H1 (cell line): ENCODE measurements around the gene CPT2. TPM values are rescaled to one million over a fixed set of nuclear protein-coding genes. Genes with fewer than 3 reads are reported as not detected.

Experiments used
- CTCF ChIA-PET: fragments of 300-600 bp; sonication (Branson Sonifier 250); formaldehyde crosslinking; loops from one replicate; lab custom pipeline; 2021; ENCODE audit not compliant: partially characterized antibody; lab: Charles Lee
- POLR2A ChIA-PET: fragments of 300-600 bp; sonication (Branson Sonifier 250); formaldehyde crosslinking; loops from one replicate; lab custom pipeline; 2021; ENCODE audit warnings: inconsistent platforms; ENCODE audit not compliant: partially characterized antibody; lab: Charles Lee
- DNase-seq, 2 experiments: peaks; one replicate each; pipeline versions ENCODE4 v3.0.0 to v3.0.0-alpha.2; 2010 to 2022; ENCODE audit warnings: low spot score in 2 of 2, low read depth in 1 of 2, mixed read lengths in 1 of 2
- FAIRE-seq: peaks from 2 replicates; lab custom pipeline; 2011; peaks lifted over from hg19 to GRCh38; lab: Jason Lieb, UNC
- H2AFZ ChIP-seq: 2 replicates; pipeline ENCODE4 v1.8.1; 2012; ENCODE audit warnings: low read length, inconsistent platforms
- H2AK5ac ChIP-seq: 2 replicates; pipeline ENCODE4 v1.6.1; 2013; ENCODE audit warnings: low read depth, low read length
- H2BK120ac ChIP-seq: replicated peaks from 2 replicates; pipeline ENCODE3; 2013; ENCODE audit warnings: low read depth, low read length, inconsistent platforms
- H2BK12ac ChIP-seq: 2 replicates; pipeline ENCODE4 v1.6.1; 2013; ENCODE audit warnings: low read depth, low read length
- H2BK15ac ChIP-seq: 2 replicates; pipeline ENCODE4 v1.6.1; 2013; ENCODE audit warnings: low read length
- H2BK20ac ChIP-seq: 2 replicates; pipeline ENCODE4 v1.6.1; 2013; ENCODE audit warnings: low read length
- H2BK5ac ChIP-seq: 2 replicates; pipeline ENCODE4 v1.6.1; 2013; ENCODE audit warnings: low read depth, low read length
- H3K14ac ChIP-seq: 2 replicates; pipeline ENCODE4 v1.6.1; 2013; ENCODE audit warnings: inconsistent platforms; ENCODE audit not compliant: insufficient read length
- H3K18ac ChIP-seq: 2 replicates; pipeline ENCODE4 v1.6.1; 2013; ENCODE audit warnings: low read length; ENCODE audit errors: extremely low read depth
- H3K23ac ChIP-seq: 2 replicates; pipeline ENCODE4 v1.6.1; 2013; ENCODE audit warnings: inconsistent platforms; ENCODE audit not compliant: insufficient read length
- H3K23me2 ChIP-seq: 2 replicates; pipeline ENCODE4 v1.6.1; 2013; ENCODE audit warnings: low read depth, low read length
- H3K27ac ChIP-seq: 2 replicates; pipeline ENCODE4 v1.6.1; 2011; ENCODE audit warnings: low read depth, low read length, inconsistent platforms
- H3K27me3 ChIP-seq, 4 experiments: replicated peaks in 1 of 4; 1 replicate in 1 of 4; 2 replicates in 3 of 4; pipeline versions ENCODE4 v1.6.1 to v1.8.1; 2011 to 2013; ENCODE audit warnings: low read length in 3 of 4, mild to moderate bottlenecking in 3 of 4, inconsistent platforms in 2 of 4, mixed read lengths in 2 of 4, moderate library complexity in 1 of 4; ENCODE audit not compliant: control insufficient read depth in 3 of 4, insufficient read depth in 3 of 4; ENCODE audit errors: extremely low read depth in 1 of 4
- H3K36me3 ChIP-seq, 4 experiments: 2 replicates each; pipeline versions ENCODE4 v1.6.1 to v1.8.1; 2011 to 2013; ENCODE audit warnings: mild to moderate bottlenecking in 4 of 4, low read length in 3 of 4, moderate library complexity in 2 of 4, control low read depth in 1 of 4, inconsistent platforms in 1 of 4; ENCODE audit not compliant: insufficient read depth in 4 of 4, control insufficient read depth in 2 of 4
- H3K4ac ChIP-seq: replicated peaks from 2 replicates; pipeline ENCODE3; 2013; ENCODE audit warnings: low read length, low read depth, mixed read lengths, inconsistent platforms; ENCODE audit not compliant: insufficient read length
- H3K4me1 ChIP-seq, 4 experiments: replicated peaks in 1 of 4; 1 replicate in 1 of 4; 2 replicates in 3 of 4; pipeline versions ENCODE4 v1.6.1 to v1.8.1; 2011 to 2013; ENCODE audit warnings: low read length in 3 of 4, inconsistent platforms in 2 of 4, mixed read lengths in 1 of 4; ENCODE audit not compliant: insufficient read depth in 4 of 4, control insufficient read depth in 3 of 4
- H3K4me2 ChIP-seq, 2 experiments: 2 replicates each; pipeline versions ENCODE4 v1.6.1 to v1.8.1; 2011 to 2013; ENCODE audit warnings: low read depth in 2 of 2, low read length in 2 of 2, control low read depth in 1 of 2, inconsistent platforms in 1 of 2, mild to moderate bottlenecking in 1 of 2; ENCODE audit not compliant: insufficient read depth in 1 of 2
- H3K4me3 ChIP-seq, 4 experiments: fragments of 200-600, 300-600 bp in 1 of 4; sonication (generic), shearing (Covaris generic), sonication (Bioruptor Twin) in 1 of 4; 2 replicates each; pipeline versions ENCODE4 v1.5.1 to v1.8.1; 2011 to 2016; ENCODE audit warnings: low read length in 4 of 4, low read depth in 3 of 4, control low read depth in 2 of 4, inconsistent platforms in 2 of 4, mild to moderate bottlenecking in 2 of 4, mixed read lengths in 1 of 4, moderate library complexity in 1 of 4; ENCODE audit not compliant: insufficient read depth in 2 of 4; ENCODE audit errors: extremely low read depth in 1 of 4
- H3K56ac ChIP-seq: replicated peaks from 2 replicates; pipeline ENCODE3; 2013; ENCODE audit warnings: low read depth, mild to moderate bottlenecking, mixed read lengths, low read length, inconsistent platforms; ENCODE audit not compliant: insufficient read length
- H3K79me1 ChIP-seq: 2 replicates; pipeline ENCODE4 v1.6.1; 2013; ENCODE audit warnings: low read depth, low read length, control low read depth
- H3K79me2 ChIP-seq, 2 experiments: 2 replicates each; pipeline versions ENCODE4 v1.6.1 to v1.8.1; 2012 to 2013; ENCODE audit warnings: low read length in 2 of 2, mild to moderate bottlenecking in 2 of 2, inconsistent platforms in 1 of 2; ENCODE audit not compliant: insufficient read depth in 2 of 2, control insufficient read depth in 1 of 2
- H3K9ac ChIP-seq, 4 experiments: replicated peaks in 1 of 4; 1 replicate in 1 of 4; 2 replicates in 3 of 4; pipeline versions ENCODE4 v1.6.1 to v1.8.1; 2011 to 2013; ENCODE audit warnings: low read depth in 3 of 4, low read length in 3 of 4, control low read depth in 2 of 4, mild to moderate bottlenecking in 2 of 4, moderate library complexity in 2 of 4, inconsistent platforms in 1 of 4; ENCODE audit errors: extremely low read depth in 1 of 4
- H3K9me3 ChIP-seq, 2 experiments: 2 replicates each; pipeline versions ENCODE4 v1.6.1 to v1.8.1; 2012 to 2013; ENCODE audit warnings: mild to moderate bottlenecking in 2 of 2, moderate library complexity in 2 of 2, control low read depth in 1 of 2, inconsistent platforms in 1 of 2, low read depth in 1 of 2, low read length in 1 of 2, mixed read lengths in 1 of 2; ENCODE audit not compliant: insufficient read depth in 2 of 2
- H4K20me1 ChIP-seq, 2 experiments: replicated peaks in 1 of 2; 2 replicates each; pipeline versions ENCODE3 to v1.8.1; 2011 to 2013; ENCODE audit warnings: inconsistent platforms in 2 of 2, low read length in 2 of 2, mild to moderate bottlenecking in 1 of 2; ENCODE audit not compliant: insufficient read depth in 2 of 2, control insufficient read depth in 1 of 2
- H4K5ac ChIP-seq: 2 replicates; pipeline ENCODE4 v1.6.1; 2013; ENCODE audit warnings: low read length, low read depth, mixed read lengths, inconsistent platforms; ENCODE audit not compliant: insufficient read length
- H4K8ac ChIP-seq: 2 replicates; pipeline ENCODE4 v1.8.0; 2013; ENCODE audit warnings: mild to moderate bottlenecking, moderate library complexity, low read length, inconsistent platforms; ENCODE audit not compliant: insufficient read depth; ENCODE audit errors: extremely low read depth
- H4K91ac ChIP-seq: replicated peaks from 2 replicates; pipeline ENCODE3; 2013; ENCODE audit warnings: low read length, mixed read lengths, inconsistent platforms; ENCODE audit not compliant: insufficient read length
- EGR1 ChIP-seq: IDR thresholded peaks from 2 replicates; pipeline ENCODE4 v1.6.1; 2011; ENCODE audit warnings: low read depth, low read length, borderline replicate concordance
- GABPA ChIP-seq: IDR thresholded peaks from 2 replicates; pipeline ENCODE4 v1.6.1; 2011; ENCODE audit warnings: mild to moderate bottlenecking, low read length, moderate library complexity, borderline replicate concordance; ENCODE audit not compliant: insufficient read depth
- GTF2F1 ChIP-seq: IDR thresholded peaks from 2 replicates; pipeline ENCODE4 v1.6.1; 2012; ENCODE audit warnings: low read depth, low read length, improper control_type of control experiment, borderline replicate concordance
- JUND ChIP-seq: IDR thresholded peaks from 2 replicates; pipeline ENCODE4 v1.6.1; 2011; ENCODE audit warnings: mild to moderate bottlenecking, improper control_type of control experiment, low read length
- NRF1 ChIP-seq: IDR thresholded peaks from 2 replicates; pipeline ENCODE4 v1.6.1; 2011; ENCODE audit warnings: mild to moderate bottlenecking, low read depth, low read length, improper control_type of control experiment
- SIN3A ChIP-seq, 2 experiments: IDR thresholded peaks in 1 of 2; conservative IDR thresholded peaks in 1 of 2; 2 replicates each; pipeline ENCODE4 v1.6.1; 2011 to 2012; ENCODE audit warnings: low read length in 2 of 2, improper control_type of control experiment in 1 of 2, low read depth in 1 of 2, mild to moderate bottlenecking in 1 of 2
- SIX5 ChIP-seq: IDR thresholded peaks from 2 replicates; pipeline ENCODE4 v1.6.1; 2011; ENCODE audit warnings: mild to moderate bottlenecking, low read depth, low read length
- SP2 ChIP-seq: IDR thresholded peaks from 2 replicates; pipeline ENCODE4 v1.6.1; 2012; ENCODE audit warnings: mild to moderate bottlenecking, low read length, inconsistent platforms
- TCF12 ChIP-seq: IDR thresholded peaks from 2 replicates; pipeline ENCODE4 v1.6.1; 2011; ENCODE audit warnings: low read depth, mild to moderate bottlenecking, low read length
- WGBS, 2 experiments: shearing (Covaris generic) in 1 of 2; methylation state at CpG; one replicate each; pipeline versions ENCODE4 v1.1.6 to v1.1.7; 2013 to 2015; ENCODE audit warnings: low lambda C conversion rate in 2 of 2, mixed read lengths in 2 of 2, inconsistent platforms in 1 of 2, low coverage in 1 of 2, missing lambda C conversion rate in 1 of 2; ENCODE audit not compliant: insufficient replicate concordance in 2 of 2, insufficient coverage in 1 of 2, insufficient read length in 1 of 2; ENCODE audit errors: extremely low coverage in 1 of 2, missing lambda C conversion rate in 1 of 2; 5-methylcytosine and 5-hydroxymethylcytosine counted together
- polyA plus RNA-seq, 7 experiments: library from polyadenylated mRNA; depleted of rRNA in 3 of 7; stranded (reverse) in 5 of 7; unstranded in 2 of 7; fragments of >200 nt in 5 of 7; fragments of 200-250 nt in 2 of 7; gene quantifications; 1 replicate in 5 of 7; 2 replicates in 1 of 7; 4 replicates in 1 of 7; pipeline versions ENCODE4 v1.2.1 to v1.2.3, GENCODE V29; 2011 to 2013; ENCODE audit warnings: missing spikeins in 2 of 7, mixed read lengths in 2 of 7
- total RNA-seq: library from RNA; stranded (reverse); fragmentation: NEBNext Ultra II Directional; extraction: Animal tissue kit (Norgen Biotek cat#: 25700); gene quantifications from 2 replicates; pipeline ENCODE4 v1.2.1, GENCODE V29; 2021
- TF ChIP-seq, protein P1 (sequence below): IDR thresholded peaks from 2 replicates; pipeline ENCODE4 v1.6.1; 2011; ENCODE audit warnings: low read length, improper control_type of control experiment

Gene CPT2
- total and polyA plus RNA-seq, 2 of the 8 experiments (the other 6 are each of a cell fraction or from before 2014, with no cell fraction given): 23.9 to 25.5 TPM

DNA sequence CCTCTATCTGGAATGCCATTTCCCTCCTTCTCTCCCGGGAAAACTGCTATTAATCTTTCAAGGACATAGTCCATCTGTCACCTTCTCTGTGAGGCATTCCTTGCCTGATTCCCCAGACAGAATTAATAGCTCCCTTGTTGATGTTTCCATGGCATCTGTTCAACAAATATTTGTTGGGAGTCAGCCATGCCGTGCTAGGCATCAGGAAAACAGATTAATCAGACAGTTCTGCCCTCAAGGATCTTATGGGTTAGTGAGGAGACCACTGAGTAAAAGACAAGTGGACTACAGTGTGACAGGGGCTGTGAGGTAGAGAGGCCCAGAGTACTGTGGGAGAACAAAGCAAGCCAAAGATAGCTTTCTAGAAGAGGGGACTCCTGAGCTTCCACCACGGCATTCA is 53.1 kb downstream of the CPT2 start:
- no peak overlapping the region for H3K14ac ChIP-seq
- no peak overlapping the region for H3K9ac ChIP-seq
- H2BK5ac ChIP-seq: no peak overlapping the region
- peaks cover 23 to 88% (median 66%) of the 10 kb centered on the region in 4 experiments for H3K36me3 ChIP-seq
- H2AK5ac ChIP-seq: no peak overlapping the region
- DNase-seq: no peak
- no peak overlapping the region for H2BK15ac ChIP-seq
- H2BK12ac ChIP-seq: no peak overlapping the region
- no peak overlapping the region for H4K91ac ChIP-seq
- H2BK20ac ChIP-seq: no peak overlapping the region
- no peaks in the 10 kb centered on the region for H3K9me3 ChIP-seq
- no peak overlapping the region for H3K4ac ChIP-seq
- no peaks in the 10 kb centered on the region for H3K23me2 ChIP-seq
- H4K20me1 ChIP-seq: peaks cover 0 to 1% of the 10 kb centered on the region in 2 experiments
- H3K4me2 ChIP-seq: no peak overlapping the region
- no peaks in the 10 kb centered on the region for H3K4me1 ChIP-seq
- 90% methylated on average over 3 of the region's 3 CpGs; no CpG with 5 or more reads in 1 of the 2 experiments for WGBS, 2 experiments
- TF ChIP-seq SIX5: no peak
- no peak for TF ChIP-seq JUND
- TF ChIP-seq SIN3A (conservative IDR thresholded peaks at IDR 0.05 in 1 of 2, IDR thresholded peaks at IDR 0.05 in 1 of 2; ENCODE audit: low read depth in 1 of 2, low read length in 2 of 2): no peak
- TF ChIP-seq TCF12: no peak
- TF ChIP-seq NRF1: no peak
- no peak for TF ChIP-seq GTF2F1
- no peak for TF ChIP-seq EGR1
- no peak for TF ChIP-seq GABPA
- no peak for TF ChIP-seq SP2
- TF ChIP-seq, protein P1, sequence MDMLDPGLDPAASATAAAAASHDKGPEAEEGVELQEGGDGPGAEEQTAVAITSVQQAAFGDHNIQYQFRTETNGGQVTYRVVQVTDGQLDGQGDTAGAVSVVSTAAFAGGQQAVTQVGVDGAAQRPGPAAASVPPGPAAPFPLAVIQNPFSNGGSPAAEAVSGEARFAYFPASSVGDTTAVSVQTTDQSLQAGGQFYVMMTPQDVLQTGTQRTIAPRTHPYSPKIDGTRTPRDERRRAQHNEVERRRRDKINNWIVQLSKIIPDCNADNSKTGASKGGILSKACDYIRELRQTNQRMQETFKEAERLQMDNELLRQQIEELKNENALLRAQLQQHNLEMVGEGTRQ: no peak
- H3K27ac ChIP-seq: no peak overlapping the region
- no peak overlapping the region for H3K18ac ChIP-seq
- FAIRE-seq: no peak
- H3K56ac ChIP-seq: no peak overlapping the region
- no peak overlapping the region for H3K23ac ChIP-seq
- no peaks in the 10 kb centered on the region for H3K79me1 ChIP-seq
- H3K4me3 ChIP-seq: no peak overlapping the region
- H2BK120ac ChIP-seq: no peak overlapping the region
- H4K5ac ChIP-seq: no peak overlapping the region
- ChIA-PET POLR2A (interaction anchor here (1.5 to 2.1 kb wide), 2 partner anchors 9 to 12 kb away, joined by 4 to 5 read pairs; no protein-coding TSS in a partner anchor), CTCF (interaction anchor here (0.7 kb wide), 1 partner anchor 29 kb away, joined by 3 read pairs; no protein-coding TSS in a partner anchor)
- H3K79me2 ChIP-seq: no peaks in the 10 kb centered on the region
- no peaks in the 10 kb centered on the region for H3K27me3 ChIP-seq
- H4K8ac ChIP-seq: no peak overlapping the region
- no peak overlapping the region for H2AFZ ChIP-seq
